Esophagus squamous epithelium (tissue), 4 donors: ENCODE data around the gene SETBP1.

ENCODE experiments used
- POLR2A ChIP-seq, 4 donors: fragments of 450-650 bp; IDR thresholded peaks; one replicate each; pipeline ENCODE4 v1.6.1; 2017; ENCODE audit warnings: antibody characterized with exemption in 4 of 4, mild to moderate bottlenecking in 4 of 4, moderate library complexity in 3 of 4
- TF ChIP-seq, protein P1 (sequence below), 6 experiments: fragments of 450-650 bp in 4 of 6; fragments of 200-600 bp in 2 of 6; sonication (generic) in 2 of 6; IDR thresholded peaks; one replicate each; pipeline ENCODE4 v1.5.1; 2016 to 2019; ENCODE audit warnings: antibody characterized with exemption in 6 of 6, mild to moderate bottlenecking in 4 of 6, moderate library complexity in 4 of 6

DNA sequence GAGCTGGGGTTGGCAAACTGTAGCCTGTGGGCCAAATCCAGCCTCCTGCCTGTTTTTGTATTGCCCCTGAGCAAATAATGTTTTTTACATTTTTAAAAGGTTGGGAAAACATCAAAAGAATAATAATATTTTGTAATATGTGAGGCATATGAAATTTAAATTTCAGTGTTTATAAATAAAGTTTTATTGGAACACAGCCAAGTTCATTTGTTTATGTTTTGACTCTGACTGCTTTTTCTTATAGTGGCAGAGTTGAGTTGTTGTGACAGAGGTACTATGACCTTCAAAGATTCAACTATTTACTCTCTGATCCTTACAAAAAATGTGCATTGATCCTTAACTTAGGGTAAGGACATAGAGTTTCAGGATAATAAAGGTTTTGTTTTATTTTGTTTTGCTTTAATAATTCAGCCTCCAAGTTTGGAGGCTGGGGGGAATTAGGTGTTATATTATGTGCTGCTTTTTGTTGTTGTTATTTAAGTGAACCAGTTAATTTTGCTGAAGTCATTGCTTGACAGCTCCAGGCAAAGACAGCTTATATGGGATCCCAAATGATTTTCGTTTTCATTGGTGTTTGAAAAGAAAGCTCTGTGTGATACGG is 24.5 kb downstream of the SETBP1 start:
- TF ChIP-seq, protein P1, sequence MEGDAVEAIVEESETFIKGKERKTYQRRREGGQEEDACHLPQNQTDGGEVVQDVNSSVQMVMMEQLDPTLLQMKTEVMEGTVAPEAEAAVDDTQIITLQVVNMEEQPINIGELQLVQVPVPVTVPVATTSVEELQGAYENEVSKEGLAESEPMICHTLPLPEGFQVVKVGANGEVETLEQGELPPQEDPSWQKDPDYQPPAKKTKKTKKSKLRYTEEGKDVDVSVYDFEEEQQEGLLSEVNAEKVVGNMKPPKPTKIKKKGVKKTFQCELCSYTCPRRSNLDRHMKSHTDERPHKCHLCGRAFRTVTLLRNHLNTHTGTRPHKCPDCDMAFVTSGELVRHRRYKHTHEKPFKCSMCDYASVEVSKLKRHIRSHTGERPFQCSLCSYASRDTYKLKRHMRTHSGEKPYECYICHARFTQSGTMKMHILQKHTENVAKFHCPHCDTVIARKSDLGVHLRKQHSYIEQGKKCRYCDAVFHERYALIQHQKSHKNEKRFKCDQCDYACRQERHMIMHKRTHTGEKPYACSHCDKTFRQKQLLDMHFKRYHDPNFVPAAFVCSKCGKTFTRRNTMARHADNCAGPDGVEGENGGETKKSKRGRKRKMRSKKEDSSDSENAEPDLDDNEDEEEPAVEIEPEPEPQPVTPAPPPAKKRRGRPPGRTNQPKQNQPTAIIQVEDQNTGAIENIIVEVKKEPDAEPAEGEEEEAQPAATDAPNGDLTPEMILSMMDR (IDR thresholded peaks at IDR 0.05): no peak
- no peak for TF ChIP-seq POLR2A (IDR thresholded peaks at IDR 0.05)
